Neural crest cell (in vitro differentiated cells): ENCODE measurements around the gene RBM41. TPM values are rescaled to one million over a fixed set of nuclear protein-coding genes. Genes with fewer than 3 reads are reported as not detected.
"Not testable (repeated sequence)": the region's sequence is repeated elsewhere in the genome, so short reads cannot be mapped to it uniquely, and the experiment has no call there.

Source experiments
- DNase-seq: peaks from one replicate; pipeline ENCODE4 v3.0.0; 2021; ENCODE audit warnings: low read depth, mixed read lengths, low spot score
- H3K27ac Mint-ChIP-seq: one replicate; pipeline ENCODE4 v1.8.0; 2021; ENCODE audit warnings: mild to moderate bottlenecking, mixed read lengths; ENCODE audit not compliant: unreplicated experiment
- H3K27me3 Mint-ChIP-seq: 2 replicates; pipeline ENCODE4 v1.8.0; 2021; ENCODE audit warnings: low read depth, mild to moderate bottlenecking, mixed read lengths
- H3K36me3 Mint-ChIP-seq: 2 replicates; pipeline ENCODE4 v1.8.0; 2021; ENCODE audit warnings: low read depth, mild to moderate bottlenecking, mixed read lengths
- H3K4me1 Mint-ChIP-seq: 2 replicates; pipeline ENCODE4 v1.8.0; 2021; ENCODE audit warnings: mixed read lengths
- H3K4me3 Mint-ChIP-seq: one replicate; pipeline ENCODE4 v1.8.0; 2021; ENCODE audit warnings: mild to moderate bottlenecking, mixed read lengths
- H3K9me3 Mint-ChIP-seq: 2 replicates; pipeline ENCODE4 v1.8.0; 2021; ENCODE audit warnings: mixed read lengths
- CTCF ChIP-seq: fragments of 200-600 bp; sonication (generic); conservative IDR thresholded peaks from 2 replicates; pipeline ENCODE4 v1.5.0; 2021; ENCODE audit warnings: antibody characterized with exemption, mild to moderate bottlenecking
- total RNA-seq: library from RNA; stranded (reverse); gene quantifications from 2 replicates; pipeline ENCODE4 v1.2.1, GENCODE V29; 2021

RBM41 gene
- total RNA-seq, 1 donor from 2014 or later, result 15.8 TPM

GRCh38 chrX:107123750-107124149, 5.1 kb upstream of the RBM41 start:
- Mint-ChIP-seq H3K9me3 (no peaks in the 10 kb centered on the region), H3K4me3 (no peak overlapping the region), H3K27ac (no peak overlapping the region), H3K4me1 (no peaks in the 10 kb centered on the region), H3K36me3 (no peaks in the 10 kb centered on the region), H3K27me3 (no peaks in the 10 kb centered on the region)
- no peak for DNase-seq
- no peak for TF ChIP-seq CTCF

- no peak for TF ChIP-seq CTCF
- Mint-ChIP-seq H3K4me1 (peaks cover 14% of the 10 kb centered on the region), H3K4me3 (peak overlapping the region; percentile 100), H3K9me3 (peaks cover 2% of the 10 kb centered on the region), H3K27me3 (no peaks in the 10 kb centered on the region), H3K27ac (no peak overlapping the region), H3K36me3 (peaks cover 9% of the 10 kb centered on the region)
- DNase-seq, result no peak
These were observed 661 bp upstream of the RBM41 start for GRCh38 chrX:107119283-107119682.

GRCh38 chrX:107117993-107118321, 665 bp downstream of the RBM41 start:
- Mint-ChIP-seq H3K36me3 (peaks cover 19% of the 10 kb centered on the region), H3K4me3 (peak overlapping the region; percentile 100), H3K4me1 (peaks cover 14% of the 10 kb centered on the region), H3K27me3 (no peaks in the 10 kb centered on the region), H3K27ac (no peak overlapping the region), H3K9me3 (peaks cover 2% of the 10 kb centered on the region)
- TF ChIP-seq CTCF, result no peak
- no peak for DNase-seq

- DNase-seq, result no peak
- Mint-ChIP-seq H3K36me3 (peaks cover 26% of the 10 kb centered on the region), H3K27me3 (no peaks in the 10 kb centered on the region), H3K4me3 (no peak overlapping the region), H3K9me3 (peaks cover 10% of the 10 kb centered on the region), H3K4me1 (no peaks in the 10 kb centered on the region), H3K27ac (no peak overlapping the region)
- no peak for TF ChIP-seq CTCF
These were observed 11.2 kb downstream of the RBM41 start for GRCh38 chrX:107107459-107107858.

- no peak overlapping the region for H3K27ac Mint-ChIP-seq
- peaks cover 6% of the 10 kb centered on the region for H3K4me1 Mint-ChIP-seq
- H3K4me3 Mint-ChIP-seq, result no peak overlapping the region
- no peak for DNase-seq
- H3K27me3 Mint-ChIP-seq, result no peaks in the 10 kb centered on the region
- H3K36me3 Mint-ChIP-seq, result peaks cover 27% of the 10 kb centered on the region
- H3K9me3 Mint-ChIP-seq, result peaks cover 5% of the 10 kb centered on the region
- no peak for TF ChIP-seq CTCF
These were observed 15.6 kb downstream of the RBM41 start for GRCh38 chrX:107102980-107103379.

- Mint-ChIP-seq H3K36me3 (peaks cover 44% of the 10 kb centered on the region), H3K27ac (no peak overlapping the region), H3K4me3 (no peak overlapping the region), H3K9me3 (peaks cover 27% of the 10 kb centered on the region), H3K27me3 (no peaks in the 10 kb centered on the region), H3K4me1 (peaks cover 5% of the 10 kb centered on the region)
- TF ChIP-seq CTCF, result no peak
- DNase-seq, result no peak
These were observed 42.5 kb downstream of the RBM41 start for GRCh38 chrX:107076158-107076557.

- DNase-seq, H3K36me3 Mint-ChIP-seq, H3K27me3 Mint-ChIP-seq, H3K4me1 Mint-ChIP-seq, H3K4me3 Mint-ChIP-seq, H3K27ac Mint-ChIP-seq: not testable (repeated sequence)
- peaks cover 20% of the 10 kb centered on the region for H3K9me3 Mint-ChIP-seq
These were observed 60.9 kb downstream of the RBM41 start for GRCh38 chrX:107057731-107058130.
